Ovary (tissue), 3 donors: ENCODE results near the gene CSF1R.

Experiments
- CTCF ChIP-seq, 3 donors: fragments of 450-650 bp in 2 of 3; fragments of 200-600 bp in 1 of 3; IDR thresholded peaks; one replicate each; pipeline versions ENCODE4 v1.5.1 to v1.8.0; 2016 to 2022; ENCODE audit warnings: antibody characterized with exemption in 3 of 3, mild to moderate bottlenecking in 1 of 3
- POLR2A ChIP-seq: fragments of 450-650 bp; IDR thresholded peaks from one replicate; pipeline ENCODE4 v1.6.1; 2017; ENCODE audit warnings: antibody characterized with exemption, mild to moderate bottlenecking, moderate library complexity
- donor health status: DM: no; HTN: no; CAD: no.

DNA sequence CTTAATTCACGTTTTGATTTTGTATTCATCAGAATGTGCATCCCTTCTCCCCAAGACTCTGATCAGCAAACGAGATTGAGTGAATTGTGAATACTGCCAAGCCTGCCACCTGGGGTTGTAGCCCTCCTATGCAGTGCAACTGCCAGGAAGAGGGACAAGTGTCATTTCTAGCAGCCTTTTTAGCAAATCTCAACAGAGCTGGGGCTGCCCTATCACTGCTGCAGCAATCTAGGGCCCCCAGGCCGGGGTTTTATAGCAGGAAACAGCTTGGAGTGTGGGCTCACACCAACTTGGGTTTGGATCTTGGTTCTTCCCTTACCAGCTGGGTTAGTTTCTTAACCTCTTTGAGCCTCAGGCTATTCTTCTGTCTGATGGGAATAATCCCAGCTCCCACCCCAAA lies 4.0 kb downstream of the CSF1R start:
- TF ChIP-seq CTCF (IDR thresholded peaks at IDR 0.05), result no peak
- no peak for TF ChIP-seq POLR2A
